SK-N-SH (cell line): Measurements from ENCODE around the gene GUCY2C. TPM values are rescaled to one million over a fixed set of nuclear protein-coding genes. Genes with fewer than 3 reads are reported as not detected.

Experiments
- CTCF ChIA-PET: fragments of 300-600, 350-600 bp; formaldehyde crosslinking; extraction: SDS; loops from one replicate; lab custom pipeline; 2021; lab: Yijun Ruan, JAX
- POLR2A ChIA-PET: fragments of 350-600 bp; sonication (Branson Sonifier 250); formaldehyde crosslinking; extraction: SDS; loops from one replicate; lab custom pipeline; 2020; ENCODE audit warnings: antibody characterized with exemption, inconsistent platforms; lab: Yijun Ruan, JAX
- DNase-seq: peaks from one replicate; pipeline ENCODE4 v3.0.0; 2012
- H2AFZ ChIP-seq: fragments of 200-600 bp; sonication (generic); 2 replicates; pipeline ENCODE4 v1.8.1; 2016; ENCODE audit warnings: antibody characterized with exemption, mild to moderate bottlenecking, low read depth
- H3F3A ChIP-seq: fragments of 200-600 bp; sonication (generic); replicated peaks from 2 replicates; pipeline ENCODE3; 2016; ENCODE audit warnings: antibody characterized with exemption, mild to moderate bottlenecking; ENCODE audit not compliant: insufficient read depth
- H3K27ac ChIP-seq, 2 experiments: fragments of 200-500 bp in 1 of 2; fragments of 200-600 bp in 1 of 2; sonication (Bioruptor generic) in 1 of 2; sonication (generic), shearing (Covaris generic) in 1 of 2; 2 replicates each; pipeline versions ENCODE4 v1.5.1 to v1.6.1; 2014 to 2016; ENCODE audit warnings: low read depth in 2 of 2, inconsistent platforms in 1 of 2, low read length in 1 of 2, mild to moderate bottlenecking in 1 of 2, mixed read lengths in 1 of 2
- H3K27me3 ChIP-seq: fragments of 200-600 bp; sonication (generic), shearing (Covaris generic); 2 replicates; pipeline ENCODE4 v1.6.1; 2016; ENCODE audit warnings: mixed run types; ENCODE audit not compliant: insufficient read depth
- H3K36me3 ChIP-seq, 2 experiments: fragments of 200-500 bp in 1 of 2; fragments of 200-600 bp in 1 of 2; sonication (Bioruptor generic) in 1 of 2; sonication (generic) in 1 of 2; replicated peaks in 1 of 2; 2 replicates each; pipeline versions ENCODE3 to v1.5.1; 2014 to 2016; ENCODE audit warnings: low read length in 1 of 2, mild to moderate bottlenecking in 1 of 2; ENCODE audit not compliant: insufficient read depth in 2 of 2, control insufficient read depth in 1 of 2
- H3K4me1 ChIP-seq, 2 experiments: fragments of 200-500 bp in 1 of 2; fragments of 200-600 bp in 1 of 2; sonication (Bioruptor generic) in 1 of 2; sonication (generic), shearing (Covaris generic) in 1 of 2; 2 replicates each; pipeline versions ENCODE4 v1.5.1 to v1.6.1; 2014 to 2016; ENCODE audit warnings: low read depth in 1 of 2, low read length in 1 of 2, mixed run types in 1 of 2; ENCODE audit not compliant: insufficient read depth in 2 of 2, control insufficient read depth in 1 of 2
- H3K4me2 ChIP-seq: fragments of 200-600 bp; sonication (generic), shearing (Covaris generic); 2 replicates; pipeline ENCODE4 v1.6.1; 2017; ENCODE audit warnings: mixed run types
- H3K4me3 ChIP-seq, 2 experiments: fragments of 200-500 bp in 1 of 2; fragments of 200-600 bp in 1 of 2; sonication (Bioruptor generic) in 1 of 2; sonication (generic), shearing (Covaris generic) in 1 of 2; 2 replicates each; pipeline versions ENCODE4 v1.5.1 to v1.8.1; 2014 to 2016; ENCODE audit warnings: low read depth in 2 of 2, inconsistent platforms in 1 of 2, low read length in 1 of 2, mild to moderate bottlenecking in 1 of 2, mixed read lengths in 1 of 2, moderate library complexity in 1 of 2
- H3K79me2 ChIP-seq: fragments of 200-600 bp; sonication (generic); 2 replicates; pipeline ENCODE4 v1.8.1; 2017; ENCODE audit warnings: mild to moderate bottlenecking; ENCODE audit not compliant: insufficient read depth
- H3K9ac ChIP-seq: fragments of 200-600 bp; sonication (generic); 2 replicates; pipeline ENCODE4 v1.6.1; 2017; ENCODE audit warnings: mixed run types
- H3K9me2 ChIP-seq: fragments of 200-600 bp; sonication (generic); 2 replicates; pipeline ENCODE4 v1.6.1; 2017; ENCODE audit warnings: mixed run types
- H3K9me3 ChIP-seq: fragments of 200-600 bp; sonication (generic); 2 replicates; pipeline ENCODE4 v1.6.1; 2017; ENCODE audit warnings: mixed run types, mild to moderate bottlenecking, moderate library complexity
- H4K20me1 ChIP-seq: fragments of 200-600 bp; sonication (generic); 2 replicates; pipeline ENCODE4 v1.6.1; 2017; ENCODE audit warnings: mild to moderate bottlenecking, mixed run types; ENCODE audit not compliant: insufficient read depth
- CHD2 ChIP-seq: fragments of 150-350 bp; IDR thresholded peaks from 2 replicates; pipeline ENCODE4 v1.6.1; 2018; ENCODE audit warnings: low read length; ENCODE audit not compliant: partially characterized antibody
- EP300 ChIP-seq, 2 experiments: IDR thresholded peaks; 2 replicates each; pipeline versions ENCODE4 v1.4.0 to v1.6.1; 2012; ENCODE audit warnings: borderline replicate concordance in 1 of 2, low read depth in 1 of 2, low read length in 1 of 2
- EZH2phosphoT487 ChIP-seq: fragments of 200-600 bp; sonication (generic); IDR thresholded peaks from 2 replicates; pipeline ENCODE4 v1.6.1; 2017; ENCODE audit warnings: low read depth, mixed run types, mild to moderate bottlenecking, antibody characterized with exemption, moderate library complexity, borderline replicate concordance
- JUND ChIP-seq: IDR thresholded peaks from 2 replicates; pipeline ENCODE4 v1.4.0; 2012
- MEF2A ChIP-seq: IDR thresholded peaks from 2 replicates; pipeline ENCODE4 v1.4.0; 2012; ENCODE audit warnings: low read depth, borderline replicate concordance
- RAD21 ChIP-seq: IDR thresholded peaks from 2 replicates; pipeline ENCODE4 v1.6.1; 2012; ENCODE audit warnings: mild to moderate bottlenecking, low read length
- RFX5 ChIP-seq: IDR thresholded peaks from 2 replicates; pipeline ENCODE4 v1.6.1; 2012; ENCODE audit warnings: mild to moderate bottlenecking, improper control_type of control experiment, low read length
- SMC3 ChIP-seq: IDR thresholded peaks from 2 replicates; pipeline ENCODE4 v1.6.1; 2012; ENCODE audit warnings: low read depth, low read length, improper control_type of control experiment
- TAF1 ChIP-seq: IDR thresholded peaks from 2 replicates; pipeline ENCODE4 v1.6.1; 2012; ENCODE audit warnings: low read depth, mild to moderate bottlenecking, low read length, moderate library complexity, borderline replicate concordance
- USF1 ChIP-seq: IDR thresholded peaks from 2 replicates; pipeline ENCODE4 v1.4.0; 2012; ENCODE audit warnings: low read depth, borderline replicate concordance
- YY1 ChIP-seq: IDR thresholded peaks from 2 replicates; pipeline ENCODE4 v1.4.0; 2012; ENCODE audit warnings: low read depth, mild to moderate bottlenecking
- WGBS: methylation state at CpG from one replicate; pipeline ENCODE4 v1.1.6; 2017; ENCODE audit warnings: low lambda C conversion rate; 5-methylcytosine and 5-hydroxymethylcytosine counted together
- polyA plus RNA-seq, 3 experiments: library from polyadenylated mRNA; depleted of rRNA; stranded (reverse); fragments of >200 nt; gene quantifications; 2 replicates each; pipeline ENCODE4 v1.2.3, GENCODE V29; 2012
- TF ChIP-seq, protein P1 (sequence below): IDR thresholded peaks from 2 replicates; pipeline ENCODE4 v1.4.0; 2012; ENCODE audit warnings: low read depth
- TF ChIP-seq, protein P2 (sequence below): fragments of 200-600 bp; sonication (generic); IDR thresholded peaks from 2 replicates; pipeline ENCODE4 v1.6.1; 2017; ENCODE audit warnings: antibody characterized with exemption, mild to moderate bottlenecking, moderate library complexity

Gene GUCY2C
- polyA plus RNA-seq, 1 of the 3 experiments (the other 2 are of a cell fraction) = not detected

DNA sequence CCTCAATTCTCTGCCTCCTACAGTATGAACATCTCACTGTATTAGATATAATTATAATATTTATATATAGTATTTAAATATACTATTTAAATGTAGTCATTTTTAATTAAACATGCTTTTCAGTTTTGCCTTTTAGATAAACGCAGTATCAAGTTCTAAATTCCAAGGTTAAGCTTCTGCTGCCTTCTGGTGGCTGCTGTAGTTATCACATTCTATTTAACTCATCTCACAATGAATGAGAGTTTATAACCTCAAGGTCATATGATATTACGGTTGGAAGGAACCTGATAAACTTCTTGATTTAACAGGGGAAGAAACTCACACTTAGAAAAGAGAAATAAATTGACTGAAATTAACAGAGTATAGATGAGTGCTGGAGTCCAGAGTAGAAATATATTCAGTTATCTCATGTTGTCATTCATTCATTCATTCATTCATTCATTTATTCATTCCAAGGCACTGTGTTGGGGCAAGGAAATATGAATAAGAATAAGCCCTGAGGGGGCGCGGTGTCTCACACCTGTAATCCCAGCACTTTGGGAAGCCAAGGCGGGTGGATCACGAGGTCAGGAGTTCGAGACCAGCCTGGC is 31.9 kb downstream of the GUCY2C start:
- Histone ChIP-seq H3K27ac (no peak overlapping the region), H4K20me1 (no peaks in the 10 kb centered on the region), H2AFZ (no peak overlapping the region), H3K9me2 (no peaks in the 10 kb centered on the region), H3K4me2 (no peak overlapping the region), H3K4me3 (no peak overlapping the region), H3K36me3 (no peaks in the 10 kb centered on the region), H3K9me3 (no peaks in the 10 kb centered on the region), H3F3A (no peaks in the 10 kb centered on the region), H3K9ac (no peak overlapping the region), H3K27me3 (no peaks in the 10 kb centered on the region; the same call in 1 of the 2 replicates), H3K79me2 (no peaks in the 10 kb centered on the region), H3K4me1 (no peaks in the 10 kb centered on the region)
- CTCF ChIA-PET = interaction anchor here (0.5 to 1.8 kb wide), 8 partner anchors 11 to 920 kb away, joined by 3 to 14 read pairs (median 4); no protein-coding TSS in a partner anchor
- TF ChIP-seq YY1 (no peak), MEF2A (no peak), RAD21 (peak; percentile 70), SMC3 (peak; percentile 55), CHD2 (no peak), EZH2phosphoT487 (no peak), TAF1 (no peak), JUND (no peak), USF1 (no peak), RFX5 (no peak)
- TF ChIP-seq, protein P1, sequence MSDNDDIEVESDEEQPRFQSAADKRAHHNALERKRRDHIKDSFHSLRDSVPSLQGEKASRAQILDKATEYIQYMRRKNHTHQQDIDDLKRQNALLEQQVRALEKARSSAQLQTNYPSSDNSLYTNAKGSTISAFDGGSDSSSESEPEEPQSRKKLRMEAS = no peak
- TF ChIP-seq, protein P2, sequence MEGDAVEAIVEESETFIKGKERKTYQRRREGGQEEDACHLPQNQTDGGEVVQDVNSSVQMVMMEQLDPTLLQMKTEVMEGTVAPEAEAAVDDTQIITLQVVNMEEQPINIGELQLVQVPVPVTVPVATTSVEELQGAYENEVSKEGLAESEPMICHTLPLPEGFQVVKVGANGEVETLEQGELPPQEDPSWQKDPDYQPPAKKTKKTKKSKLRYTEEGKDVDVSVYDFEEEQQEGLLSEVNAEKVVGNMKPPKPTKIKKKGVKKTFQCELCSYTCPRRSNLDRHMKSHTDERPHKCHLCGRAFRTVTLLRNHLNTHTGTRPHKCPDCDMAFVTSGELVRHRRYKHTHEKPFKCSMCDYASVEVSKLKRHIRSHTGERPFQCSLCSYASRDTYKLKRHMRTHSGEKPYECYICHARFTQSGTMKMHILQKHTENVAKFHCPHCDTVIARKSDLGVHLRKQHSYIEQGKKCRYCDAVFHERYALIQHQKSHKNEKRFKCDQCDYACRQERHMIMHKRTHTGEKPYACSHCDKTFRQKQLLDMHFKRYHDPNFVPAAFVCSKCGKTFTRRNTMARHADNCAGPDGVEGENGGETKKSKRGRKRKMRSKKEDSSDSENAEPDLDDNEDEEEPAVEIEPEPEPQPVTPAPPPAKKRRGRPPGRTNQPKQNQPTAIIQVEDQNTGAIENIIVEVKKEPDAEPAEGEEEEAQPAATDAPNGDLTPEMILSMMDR = peak; percentile 66
- 55% methylated on average over 7 of the region's 7 CpGs for WGBS
- DNase-seq = peak; percentile 15
- POLR2A ChIA-PET = no interaction called here

- H3K9me2 ChIP-seq = no peaks in the 10 kb centered on the region
- H3K27ac ChIP-seq = no peak overlapping the region
- CTCF ChIA-PET = interaction anchor here (1.4 kb wide), 1 partner anchor 15 kb away, joined by 5 read pairs; no protein-coding TSS in a partner anchor
- no peaks in the 10 kb centered on the region; the same call in 1 of the 2 replicates for H3K27me3 ChIP-seq
- H3K9ac ChIP-seq = no peak overlapping the region
- no peaks in the 10 kb centered on the region for H3K4me1 ChIP-seq
- H3K79me2 ChIP-seq = no peaks in the 10 kb centered on the region
- H3K4me3 ChIP-seq = no peak overlapping the region
- no peak for DNase-seq
- no peaks in the 10 kb centered on the region for H3K36me3 ChIP-seq
- H3K4me2 ChIP-seq = no peak overlapping the region
- no peaks in the 10 kb centered on the region for H3K9me3 ChIP-seq
- no peaks in the 10 kb centered on the region for H3F3A ChIP-seq
- POLR2A ChIA-PET = no interaction called here
- no peak overlapping the region for H2AFZ ChIP-seq
- WGBS = 60% methylated on average over 5 of the region's 5 CpGs
- TF ChIP-seq JUND (no peak), EP300 (IDR thresholded peaks at IDR 0.05; ENCODE audit: borderline replicate concordance in 1 of 2, low read depth in 1 of 2, low read length in 1 of 2) (no peak)
- no peaks in the 10 kb centered on the region for H4K20me1 ChIP-seq
These were observed 33.4 kb downstream of the GUCY2C start for GRCh38 chr12:14663002-14663401.
